Measurements from ENCODE around the gene FSCN2.
A peak's percentile ranks its signal among the peaks of the same experiment; 100 is the strongest.

FSCN2 gene

GRCh38 chr17:81573794-81574642, 45.8 kb downstream of the FSCN2 start:
- H3K27ac ChIP-seq = peak overlapping the region; percentile 57; the same call in 1 of the 2 replicates

GRCh38 chr17:81574643-81574956, 46.4 kb downstream of the FSCN2 start:
- H3K27ac ChIP-seq = peak overlapping the region; percentile 57; the same call in 1 of the 2 replicates
- no peak for TF ChIP-seq ZFX (IDR thresholded peaks at IDR 0.05; ENCODE audit: borderline replicate concordance)
- TF ChIP-seq CTCF (IDR thresholded peaks at IDR 0.05) = no peak

More at GRCh38 chr17:81573794-81574642, 45.8 kb downstream of the FSCN2 start:
- no peak for TF ChIP-seq CTCF (IDR thresholded peaks at IDR 0.05)
- TF ChIP-seq ZFX (IDR thresholded peaks at IDR 0.05; ENCODE audit: borderline replicate concordance) = no peak

- peak overlapping the region; percentile 57 for H3K27ac ChIP-seq
- no peak for TF ChIP-seq CTCF (IDR thresholded peaks at IDR 0.05)
- no peak for TF ChIP-seq ZFX (IDR thresholded peaks at IDR 0.05; ENCODE audit: borderline replicate concordance)
These were observed 47.7 kb downstream of the FSCN2 start for GRCh38 chr17:81575836-81576235.

- TF ChIP-seq CTCF (IDR thresholded peaks at IDR 0.05) (no peak), ZFX (IDR thresholded peaks at IDR 0.05; ENCODE audit: borderline replicate concordance) (no peak)
- H3K27ac ChIP-seq = peak overlapping the region; percentile 57
These were observed 48.6 kb downstream of the FSCN2 start for GRCh38 chr17:81576621-81577277.

GRCh38 chr17:81577278-81578000, 49.3 kb downstream of the FSCN2 start:
- H3K27ac ChIP-seq = peak overlapping the region; percentile 57
- no peak for TF ChIP-seq ZFX (IDR thresholded peaks at IDR 0.05; ENCODE audit: borderline replicate concordance)
- TF ChIP-seq CTCF (IDR thresholded peaks at IDR 0.05) = no peak

- no peak for TF ChIP-seq ZFX (IDR thresholded peaks at IDR 0.05; ENCODE audit: borderline replicate concordance)
- TF ChIP-seq CTCF (IDR thresholded peaks at IDR 0.05) = no peak
- peak overlapping the region; percentile 57 for H3K27ac ChIP-seq
These were observed 49.9 kb downstream of the FSCN2 start for GRCh38 chr17:81578038-81578441.

All from 22Rv1 (cell line).